Thymus (tissue), 11 donors: ENCODE results near the gene CRACR2B. TPM values are rescaled to one million over a fixed set of nuclear protein-coding genes. Genes with fewer than 3 reads are reported as not detected.

Experiments used
- DNase-seq, 9 donors: peaks; one replicate each; pipeline ENCODE4 v3.0.0-alpha.2; 2013; ENCODE audit warnings: low spot score in 9 of 9, low read depth in 6 of 9, missing footprints in 1 of 9
- H3K27ac ChIP-seq, 2 donors: one replicate each; pipeline ENCODE4 v1.5.1; 2013; ENCODE audit warnings: control low read depth in 1 of 2, low read depth in 1 of 2, low read length in 1 of 2, mild to moderate bottlenecking in 1 of 2, moderate library complexity in 1 of 2
- H3K27me3 ChIP-seq, 2 donors: one replicate each; pipeline ENCODE4 v1.5.1; 2013; ENCODE audit warnings: low read length in 1 of 2; ENCODE audit not compliant: control insufficient read depth in 2 of 2, insufficient read depth in 1 of 2
- H3K36me3 ChIP-seq, 2 donors: one replicate each; pipeline ENCODE4 v1.5.1; 2013; ENCODE audit warnings: low read length in 1 of 2, mild to moderate bottlenecking in 1 of 2, moderate library complexity in 1 of 2; ENCODE audit not compliant: control insufficient read depth in 2 of 2, insufficient read depth in 2 of 2
- H3K4me1 ChIP-seq, 2 donors: one replicate each; pipeline ENCODE4 v1.5.1; 2013; ENCODE audit warnings: low read length in 2 of 2; ENCODE audit not compliant: control insufficient read depth in 2 of 2, insufficient read depth in 2 of 2
- H3K4me3 ChIP-seq, 2 donors: one replicate each; pipeline ENCODE4 v1.5.1; 2013; ENCODE audit warnings: low read length in 2 of 2, control low read depth in 1 of 2, mild to moderate bottlenecking in 1 of 2
- H3K9me3 ChIP-seq, 2 donors: one replicate each; pipeline ENCODE4 v1.5.1; 2013; ENCODE audit warnings: low read length in 1 of 2, mild to moderate bottlenecking in 1 of 2; ENCODE audit not compliant: control insufficient read depth in 2 of 2, insufficient read depth in 1 of 2
- WGBS: extraction: QIAGEN DNeasy Blood & Tissue Kit; methylation state at CpG from one replicate; pipeline ENCODE4 v1.1.7; 2013; 5-methylcytosine and 5-hydroxymethylcytosine counted together
- polyA plus RNA-seq: library from polyadenylated mRNA; stranded (reverse); fragments of 200-250 nt; gene quantifications from one replicate; pipeline ENCODE4 v1.2.3, GENCODE V29; 2013
- total RNA-seq: library from RNA; stranded (reverse); fragments of 120-200 nt; gene quantifications from one replicate; pipeline ENCODE4 v1.2.4, GENCODE V29; 2013
- donor health status: healthy.

Gene CRACR2B
- total and polyA plus RNA-seq, 2 donors = 0.57 to 6.2 TPM

DNA sequence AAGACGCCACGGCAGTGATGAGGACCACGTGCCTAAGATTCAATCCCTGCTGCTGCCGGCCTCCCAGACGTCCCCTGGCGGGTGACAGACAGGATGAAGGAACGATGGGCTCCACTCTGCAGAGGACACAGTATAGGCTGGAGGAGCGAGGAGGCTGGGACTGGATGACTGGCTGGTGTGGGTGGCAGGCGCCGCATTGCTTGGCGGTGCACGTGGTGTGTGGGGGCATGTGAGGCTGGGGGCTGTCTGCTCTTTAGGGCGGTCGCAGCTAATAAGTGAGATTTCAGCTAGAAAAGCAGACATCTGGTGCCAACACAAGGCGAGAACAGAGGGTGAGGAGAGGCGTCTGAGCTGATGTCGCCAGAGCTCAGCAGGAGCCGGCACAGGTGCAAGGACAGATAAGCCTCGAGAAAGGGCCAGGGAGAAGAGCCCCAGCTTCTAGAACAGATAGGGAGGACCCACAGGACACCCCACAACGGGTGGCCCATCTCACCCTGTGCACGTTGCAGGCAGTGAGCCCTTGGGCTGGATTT is 48.1 kb downstream of the CRACR2B start:
- Histone ChIP-seq H3K9me3 (no peaks in the 10 kb centered on the region), H3K4me3 (no peak overlapping the region), H3K27ac (no peak overlapping the region), H3K27me3 (no peaks in the 10 kb centered on the region), H3K4me1 (no peaks in the 10 kb centered on the region), H3K36me3 (peaks cover 21 to 22% of the 10 kb centered on the region in 2 donors)
- no peak for DNase-seq
- WGBS = 96% methylated on average over 21 of the region's 21 CpGs

GRCh38 chr11:876545-876944 is 48.8 kb downstream of the CRACR2B start:
- Histone ChIP-seq H3K4me1 (no peaks in the 10 kb centered on the region), H3K27ac (no peak overlapping the region), H3K9me3 (no peaks in the 10 kb centered on the region), H3K4me3 (no peak overlapping the region), H3K27me3 (no peaks in the 10 kb centered on the region), H3K36me3 (peaks cover 19 to 23% of the 10 kb centered on the region in 2 donors)
- DNase-seq = no peak
- 97% methylated on average over 12 of the region's 12 CpGs for WGBS

DNA sequence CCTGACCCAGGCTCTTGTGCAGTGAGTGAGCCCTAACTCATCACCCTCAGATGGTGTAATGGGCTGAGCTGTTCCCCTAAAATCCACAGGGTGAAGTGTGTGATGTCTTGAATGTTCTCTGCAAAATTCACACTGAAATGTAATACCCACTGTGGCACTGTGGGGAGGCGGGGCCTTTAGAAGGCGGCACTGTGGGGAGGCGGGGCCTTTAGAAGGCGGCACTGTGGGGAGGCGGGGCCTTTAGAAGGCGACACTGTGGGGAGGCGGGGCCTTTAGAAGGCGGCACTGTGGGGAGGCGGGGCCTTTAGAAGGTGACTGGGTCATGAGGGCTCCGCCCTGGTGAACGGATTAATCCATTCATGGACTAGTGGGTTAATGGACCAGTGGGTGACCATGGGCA is 49.8 kb downstream of the CRACR2B start:
- H3K4me1 ChIP-seq = no peaks in the 10 kb centered on the region
- no peaks in the 10 kb centered on the region for H3K27me3 ChIP-seq
- H3K27ac ChIP-seq = no peak overlapping the region
- H3K9me3 ChIP-seq = no peaks in the 10 kb centered on the region
- no peak for DNase-seq
- no peak overlapping the region for H3K4me3 ChIP-seq
- WGBS = 98% methylated on average over 11 of the region's 11 CpGs
- peaks cover 17 to 23% of the 10 kb centered on the region in 2 donors for H3K36me3 ChIP-seq

- Histone ChIP-seq H3K27me3 (no peaks in the 10 kb centered on the region), H3K27ac (no peak overlapping the region), H3K9me3 (no peaks in the 10 kb centered on the region), H3K4me1 (no peaks in the 10 kb centered on the region), H3K36me3 (peaks cover 19 to 23% of the 10 kb centered on the region in 2 donors), H3K4me3 (no peak overlapping the region)
- no peak for DNase-seq
- WGBS = 94% methylated on average over 14 of the region's 14 CpGs
These were observed 52.7 kb downstream of the CRACR2B start for GRCh38 chr11:880447-880846.

Other genes starting within 250 kb of the CRACR2B start
- 44.5 TPM for gene IRF7, start 212.0 kb upstream of the CRACR2B start, total RNA-seq
- gene IRF7, start 212.0 kb upstream of the CRACR2B start, polyA plus RNA-seq = 102 TPM
- not detected for gene CDHR5, start 203.0 kb upstream of the CRACR2B start, total RNA-seq
- 0.05 TPM for gene CDHR5, start 203.0 kb upstream of the CRACR2B start, polyA plus RNA-seq
- gene SCT, start 200.7 kb upstream of the CRACR2B start, total RNA-seq = 0.19 TPM
- 0.25 TPM for gene SCT, start 200.7 kb upstream of the CRACR2B start, polyA plus RNA-seq
- 0.09 TPM for gene DRD4, start 190.7 kb upstream of the CRACR2B start, total RNA-seq
- gene DRD4, start 190.7 kb upstream of the CRACR2B start, polyA plus RNA-seq = 0.82 TPM
- 20.7 TPM for gene DEAF1, start 132.7 kb upstream of the CRACR2B start, total RNA-seq
- 27.2 TPM for gene DEAF1, start 132.7 kb upstream of the CRACR2B start, polyA plus RNA-seq
- 17.7 TPM for gene TMEM80, start 132.1 kb upstream of the CRACR2B start, total RNA-seq
- gene TMEM80, start 132.1 kb upstream of the CRACR2B start, polyA plus RNA-seq = 31.1 TPM
- gene EPS8L2, start 121.7 kb upstream of the CRACR2B start, total RNA-seq = 3.9 TPM
- 28.8 TPM for gene EPS8L2, start 121.7 kb upstream of the CRACR2B start, polyA plus RNA-seq
- 141 TPM for gene TALDO1, start 80.5 kb upstream of the CRACR2B start, total RNA-seq
- 115 TPM for gene TALDO1, start 80.5 kb upstream of the CRACR2B start, polyA plus RNA-seq
- gene GATD1, start 50.4 kb upstream of the CRACR2B start, total RNA-seq = 13.0 TPM
- gene GATD1, start 50.4 kb upstream of the CRACR2B start, polyA plus RNA-seq = 31.2 TPM
- 0.19 TPM for gene CEND1, start 37.8 kb upstream of the CRACR2B start, total RNA-seq
- 0.25 TPM for gene CEND1, start 37.8 kb upstream of the CRACR2B start, polyA plus RNA-seq
- gene SLC25A22, start 29.6 kb upstream of the CRACR2B start, total RNA-seq = 5.7 TPM
- gene SLC25A22, start 29.6 kb upstream of the CRACR2B start, polyA plus RNA-seq = 11.8 TPM
- gene PIDD1, start 22.7 kb upstream of the CRACR2B start, total RNA-seq = 6.6 TPM
- gene PIDD1, start 22.7 kb upstream of the CRACR2B start, polyA plus RNA-seq = 46.0 TPM
- 1,873 TPM for gene RPLP2, start 18.0 kb upstream of the CRACR2B start, total RNA-seq
- 2,667 TPM for gene RPLP2, start 18.0 kb upstream of the CRACR2B start, polyA plus RNA-seq
- 10.5 TPM for gene PNPLA2, start 9.0 kb upstream of the CRACR2B start, total RNA-seq
- 83.6 TPM for gene PNPLA2, start 9.0 kb upstream of the CRACR2B start, polyA plus RNA-seq
- gene CD151, start 5.0 kb downstream of the CRACR2B start, total RNA-seq = 19.5 TPM
- 82.3 TPM for gene CD151, start 5.0 kb downstream of the CRACR2B start, polyA plus RNA-seq
- gene POLR2L, start 14.6 kb downstream of the CRACR2B start, total RNA-seq = 92.3 TPM
- gene POLR2L, start 14.6 kb downstream of the CRACR2B start, polyA plus RNA-seq = 92.1 TPM
- gene TSPAN4, start 14.9 kb downstream of the CRACR2B start, total RNA-seq = 22.2 TPM
- 56.7 TPM for gene TSPAN4, start 14.9 kb downstream of the CRACR2B start, polyA plus RNA-seq
- 17.8 TPM for gene CHID1, start 82.9 kb downstream of the CRACR2B start, total RNA-seq
- gene CHID1, start 82.9 kb downstream of the CRACR2B start, polyA plus RNA-seq = 35.7 TPM
- gene AP2A2, start 98.0 kb downstream of the CRACR2B start, total RNA-seq = 14.6 TPM
- gene AP2A2, start 98.0 kb downstream of the CRACR2B start, polyA plus RNA-seq = 57.2 TPM
- gene MUC6, start 208.8 kb downstream of the CRACR2B start, total RNA-seq = 0.19 TPM
- 0.16 TPM for gene MUC6, start 208.8 kb downstream of the CRACR2B start, polyA plus RNA-seq
- gene MUC2, start 247.0 kb downstream of the CRACR2B start, total RNA-seq = under 0.01 TPM
- under 0.01 TPM for gene MUC2, start 247.0 kb downstream of the CRACR2B start, polyA plus RNA-seq